ENCODE data around the gene CCDC187. TPM values are rescaled to one million over a fixed set of nuclear protein-coding genes. Genes with fewer than 3 reads are reported as not detected.

The CCDC187 gene
- total RNA-seq, 2 experiments from 2014 or later = 0.07 TPM; not detected in 1

DNA sequence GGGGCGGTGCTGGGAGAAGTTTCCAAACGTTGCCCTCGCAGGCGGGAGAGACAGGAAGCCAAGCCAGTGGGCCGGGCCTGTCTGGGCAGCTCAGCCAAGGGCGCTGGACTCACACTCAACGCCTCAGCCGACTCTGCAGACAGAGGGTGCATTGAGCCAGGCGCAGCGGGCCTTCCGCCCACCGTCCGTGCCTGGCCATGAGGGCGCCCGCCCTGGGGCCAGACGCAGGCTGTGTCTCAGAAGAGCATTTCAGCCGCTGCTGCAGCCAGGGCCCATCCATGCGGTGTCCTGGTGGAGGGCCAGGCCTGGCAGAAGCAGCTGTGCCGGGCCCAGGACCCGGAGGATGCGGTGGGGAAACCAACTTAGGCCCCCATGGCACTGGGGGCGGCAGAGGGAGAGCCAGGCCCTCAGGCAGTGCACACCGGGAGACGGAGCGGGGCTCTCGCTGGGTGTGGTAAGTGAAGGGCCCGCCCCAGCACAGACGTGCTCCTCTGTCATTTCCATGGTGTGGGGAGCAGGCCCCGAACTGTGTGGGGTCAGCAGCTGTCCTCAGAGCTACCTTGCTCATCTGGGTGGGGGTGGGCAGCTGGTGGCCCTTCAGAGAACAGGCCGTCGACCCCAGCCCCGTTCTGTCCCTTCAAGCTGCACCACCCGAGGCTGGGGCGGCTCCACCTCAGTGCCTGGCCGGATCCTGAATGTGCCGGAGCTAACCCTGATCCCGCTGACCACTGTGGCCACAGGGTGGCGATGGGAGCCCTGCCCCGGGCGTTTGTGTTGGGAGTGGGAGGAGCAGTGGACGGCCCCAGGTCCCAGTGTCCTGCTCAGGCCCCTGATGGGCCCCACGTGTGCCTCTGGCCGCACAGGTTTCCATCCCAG lies 41.6 kb upstream of the CCDC187 start:
- Mint-ChIP-seq H3K36me3 (ENCODE audit: low read depth) (no peaks in the 10 kb centered on the region), H3K27me3 (no peaks in the 10 kb centered on the region), H3K27ac (no peak overlapping the region), H3K4me3 (no peak overlapping the region), H3K4me1 (ENCODE audit: low read depth) (peaks cover 5% of the 10 kb centered on the region), H3K9me3 (no peaks in the 10 kb centered on the region)
- TF ChIP-seq CTCF (IDR thresholded peaks at IDR 0.05) = no peak
- CTCF ChIA-PET = interaction anchor here (1.1 to 1.2 kb wide), 2 partner anchors 18 to 47 kb away, joined by 3 read pairs; partner anchors contain the start of gene DNLZ
- DNase-seq = no peak
- ATAC-seq = no peak
- intact Hi-C loops (cut with micrococcal nuclease) = no loop called here
- POLR2A ChIA-PET = interaction anchor here (1.3 to 1.4 kb wide), 2 partner anchors 13 to 18 kb away, joined by 3 to 4 read pairs; partner anchors contain the start of gene GPSM1

- POLR2A ChIA-PET = interaction anchor here (0.9 to 1.4 kb wide), 2 partner anchors 17 kb away, joined by 3 read pairs; partner anchors contain the start of gene GPSM1
- DNase-seq (no peak), ATAC-seq (no peak)
- H3K27me3 Mint-ChIP-seq = no peaks in the 10 kb centered on the region
- no peak for TF ChIP-seq CTCF (IDR thresholded peaks at IDR 0.05)
- H3K27ac Mint-ChIP-seq = no peak overlapping the region
- CTCF ChIA-PET = interaction anchor here (1.2 kb wide), 1 partner anchor 19 kb away, joined by 3 read pairs; the partner anchor contains the start of gene DNLZ
- H3K4me1 Mint-ChIP-seq (ENCODE audit: low read depth) = peaks cover 5% of the 10 kb centered on the region
- no peaks in the 10 kb centered on the region for H3K36me3 Mint-ChIP-seq (ENCODE audit: low read depth)
- intact Hi-C loops (cut with micrococcal nuclease) = no loop called here
- H3K4me3 Mint-ChIP-seq = no peak overlapping the region
- no peaks in the 10 kb centered on the region for H3K9me3 Mint-ChIP-seq
These were observed 40.8 kb upstream of the CCDC187 start for GRCh38 chr9:136344544-136345280.

- Mint-ChIP-seq H3K27ac (no peak overlapping the region), H3K27me3 (no peaks in the 10 kb centered on the region), H3K36me3 (ENCODE audit: low read depth) (no peaks in the 10 kb centered on the region), H3K4me3 (no peak overlapping the region), H3K4me1 (ENCODE audit: low read depth) (peaks cover 5% of the 10 kb centered on the region), H3K9me3 (no peaks in the 10 kb centered on the region)
- intact Hi-C loops (cut with micrococcal nuclease) = no loop called here
- ATAC-seq (no peak), DNase-seq (no peak)
- TF ChIP-seq CTCF (IDR thresholded peaks at IDR 0.05) = no peak
- ChIA-PET CTCF (no interaction called here), POLR2A (interaction anchor here (1.4 kb wide), 1 partner anchor 16 kb away, joined by 3 read pairs; the partner anchor contains the start of gene GPSM1)
These were observed 40.0 kb upstream of the CCDC187 start for GRCh38 chr9:136343884-136344269.

- intact Hi-C loops (cut with micrococcal nuclease) = no loop called here
- no peak for TF ChIP-seq CTCF (IDR thresholded peaks at IDR 0.05)
- peaks cover 5% of the 10 kb centered on the region for H3K4me1 Mint-ChIP-seq (ENCODE audit: low read depth)
- H3K27ac Mint-ChIP-seq = no peak overlapping the region
- ChIA-PET CTCF (no interaction called here), POLR2A (interaction anchor here (1.4 kb wide), 1 partner anchor 11 kb away, joined by 3 read pairs; no protein-coding TSS in a partner anchor)
- H3K27me3 Mint-ChIP-seq = no peaks in the 10 kb centered on the region
- no peaks in the 10 kb centered on the region for H3K9me3 Mint-ChIP-seq
- DNase-seq (no peak), ATAC-seq (no peak)
- H3K36me3 Mint-ChIP-seq (ENCODE audit: low read depth) = no peaks in the 10 kb centered on the region
- H3K4me3 Mint-ChIP-seq = no peak overlapping the region
These were observed 39.4 kb upstream of the CCDC187 start for GRCh38 chr9:136343121-136343883.
